ENCODE data around the gene OR8K3. TPM values are rescaled to one million over a fixed set of nuclear protein-coding genes. Genes with fewer than 3 reads are reported as not detected.

OR8K3 gene
- total RNA-seq (2012; rRNA removed), result not detected in 2 replicates
- polyA plus RNA-seq (2012; rRNA removed), result not detected in 2 replicates
- not detected in 2 replicates for polyA plus RNA-seq (2012; cell fraction: cytosol; rRNA removed)
- polyA plus RNA-seq (2012; cell fraction: nucleus; rRNA removed; ENCODE audit: low replicate concordance), result not detected in 2 replicates
- not detected for Bru-seq, nascent RNA
- BruChase-seq, experiment 1, labeled RNA remaining after a 6-hour chase, result not detected
- BruChase-seq, experiment 2, labeled RNA remaining after a 2-hour chase, result not detected
- long read RNA-seq, result 0 reads

DNA sequence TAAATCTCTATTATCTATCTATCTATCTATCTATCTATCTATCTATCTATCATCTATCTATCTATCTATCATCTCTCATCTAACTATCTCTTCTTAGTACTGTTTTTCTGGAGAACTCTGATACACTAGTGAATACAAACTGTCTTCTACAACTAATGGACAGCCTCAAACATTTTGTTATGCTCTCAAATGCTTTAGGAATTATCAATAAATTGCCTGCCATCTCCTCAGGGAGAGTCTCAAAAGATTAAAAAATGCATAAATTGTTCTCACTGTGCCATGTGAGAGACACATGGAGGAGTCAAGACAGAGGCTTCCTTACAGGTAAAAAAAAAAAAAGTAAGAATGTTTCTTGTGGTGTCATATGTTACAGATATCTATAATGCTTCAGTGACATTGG is at the start of gene OR8K3:
TSS of gene OR8K3 (plus strand) at position 301 of the 400 bp plus-strand sequence. CDS start 3,163 bp downstream, outside the sequence.
- Histone ChIP-seq H2AK9ac (replicated peaks; ENCODE audit: low read depth, low read length, poor library complexity) (no peak within 1 kb of the TSS), H3K4me1 (ENCODE audit: control insufficient read depth, insufficient read depth, low read length) (no peaks in the 10 kb centered on the region), H3K23ac (ENCODE audit: low read depth, low read length) (no peak within 1 kb of the TSS), H2BK5ac (ENCODE audit: low read depth, low read length, poor library complexity, severe bottlenecking) (no peak within 1 kb of the TSS), H3K9ac (ENCODE audit: low read depth, low read length) (no peak within 1 kb of the TSS), H4K91ac (ENCODE audit: insufficient read depth, low read depth, low read length) (no peak within 1 kb of the TSS), H2BK120ac (ENCODE audit: low read depth, low read length) (no peak within 1 kb of the TSS), H2AK5ac (ENCODE audit: low read depth, low read length) (no peak within 1 kb of the TSS), H3K27ac (ENCODE audit: insufficient read depth, low read length) (no peak within 1 kb of the TSS), H3K4me2 (ENCODE audit: low read depth, low read length) (no peak within 1 kb of the TSS), H3K4ac (ENCODE audit: low read depth, low read length) (no peak within 1 kb of the TSS), H3K18ac (ENCODE audit: low read depth, low read length) (no peak within 1 kb of the TSS), H3K4me3 (ENCODE audit: insufficient read depth, low read depth, low read length) (no peak within 1 kb of the TSS), H2BK15ac (ENCODE audit: low read depth, low read length) (no peak within 1 kb of the TSS), H3K9me3 (ENCODE audit: control insufficient read depth, insufficient read depth, low read length) (peaks cover 2% of the 10 kb centered on the region; the same call in 1 of the 2 replicates), H4K20me1 (ENCODE audit: insufficient read depth, low read length) (no peaks in the 10 kb centered on the region), H3K27me3 (ENCODE audit: control insufficient read depth, insufficient read depth, low read length) (no peaks in the 10 kb centered on the region), H3K79me1 (ENCODE audit: low read depth in 1 of 2, low read length in 2 of 2) (no peaks in the 10 kb centered on the region), H4K5ac (ENCODE audit: low read depth, low read length) (no peak within 1 kb of the TSS), H4K8ac (ENCODE audit: low read depth in 2 of 2, low read length in 2 of 2) (no peak within 1 kb of the TSS), H3K36me3 (ENCODE audit: control insufficient read depth, insufficient read depth, low read length) (no peaks in the 10 kb centered on the region), H3K56ac (ENCODE audit: extremely low read depth, insufficient read depth, low read length) (no peak within 1 kb of the TSS), H3K14ac (replicated peaks; ENCODE audit: low read depth, low read length) (no peak within 1 kb of the TSS), H2BK20ac (ENCODE audit: low read depth, low read length) (no peak within 1 kb of the TSS), H3K9me1 (ENCODE audit: insufficient read depth, low read length) (no peaks in the 10 kb centered on the region), H2AFZ (replicated peaks; ENCODE audit: low read length, poor library complexity) (no peak within 1 kb of the TSS)
- ATAC-seq (ENCODE audit: low read depth) (no peak), DNase-seq (no peak)
- dilution Hi-C loops (cut with HindIII; ENCODE audit: low sequenced_read_pairs, unreplicated experiment), result no loop called here
- TF ChIP-seq MAFK (IDR thresholded peaks at IDR 0.05; ENCODE audit: low read depth, low read length), result no peak
- TF ChIP-seq, protein P1, sequence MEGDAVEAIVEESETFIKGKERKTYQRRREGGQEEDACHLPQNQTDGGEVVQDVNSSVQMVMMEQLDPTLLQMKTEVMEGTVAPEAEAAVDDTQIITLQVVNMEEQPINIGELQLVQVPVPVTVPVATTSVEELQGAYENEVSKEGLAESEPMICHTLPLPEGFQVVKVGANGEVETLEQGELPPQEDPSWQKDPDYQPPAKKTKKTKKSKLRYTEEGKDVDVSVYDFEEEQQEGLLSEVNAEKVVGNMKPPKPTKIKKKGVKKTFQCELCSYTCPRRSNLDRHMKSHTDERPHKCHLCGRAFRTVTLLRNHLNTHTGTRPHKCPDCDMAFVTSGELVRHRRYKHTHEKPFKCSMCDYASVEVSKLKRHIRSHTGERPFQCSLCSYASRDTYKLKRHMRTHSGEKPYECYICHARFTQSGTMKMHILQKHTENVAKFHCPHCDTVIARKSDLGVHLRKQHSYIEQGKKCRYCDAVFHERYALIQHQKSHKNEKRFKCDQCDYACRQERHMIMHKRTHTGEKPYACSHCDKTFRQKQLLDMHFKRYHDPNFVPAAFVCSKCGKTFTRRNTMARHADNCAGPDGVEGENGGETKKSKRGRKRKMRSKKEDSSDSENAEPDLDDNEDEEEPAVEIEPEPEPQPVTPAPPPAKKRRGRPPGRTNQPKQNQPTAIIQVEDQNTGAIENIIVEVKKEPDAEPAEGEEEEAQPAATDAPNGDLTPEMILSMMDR (conservative IDR thresholded peaks at IDR 0.05; ENCODE audit: low read depth, low read length), result no peak
- TF ChIP-seq, protein P2, sequence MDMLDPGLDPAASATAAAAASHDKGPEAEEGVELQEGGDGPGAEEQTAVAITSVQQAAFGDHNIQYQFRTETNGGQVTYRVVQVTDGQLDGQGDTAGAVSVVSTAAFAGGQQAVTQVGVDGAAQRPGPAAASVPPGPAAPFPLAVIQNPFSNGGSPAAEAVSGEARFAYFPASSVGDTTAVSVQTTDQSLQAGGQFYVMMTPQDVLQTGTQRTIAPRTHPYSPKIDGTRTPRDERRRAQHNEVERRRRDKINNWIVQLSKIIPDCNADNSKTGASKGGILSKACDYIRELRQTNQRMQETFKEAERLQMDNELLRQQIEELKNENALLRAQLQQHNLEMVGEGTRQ (IDR thresholded peaks at IDR 0.05; ENCODE audit: low read depth, low read length), result no peak
- no peak for TF ChIP-seq BHLHE40 (IDR thresholded peaks at IDR 0.05; ENCODE audit: low read depth, low read length)
- ChIA-PET CTCF (no interaction called here), POLR2A (ENCODE audit: unreplicated experiment) (no interaction called here)
- no TSS peak for BruUV-seq (replicated peaks)
- in situ Hi-C loops (cut with MboI; ENCODE audit: low sequenced_read_pairs), result no loop called here
- intact Hi-C loops (cut with micrococcal nuclease), result no loop called here
